ENCODE measurements around the gene GRWD1.
A peak's percentile ranks its signal among the peaks of the same experiment; 100 is the strongest.

GRWD1 gene

GRCh38 chr19:48492925-48493717 lies 47.3 kb downstream of the GRWD1 start:
- TF ChIP-seq, protein P1, sequence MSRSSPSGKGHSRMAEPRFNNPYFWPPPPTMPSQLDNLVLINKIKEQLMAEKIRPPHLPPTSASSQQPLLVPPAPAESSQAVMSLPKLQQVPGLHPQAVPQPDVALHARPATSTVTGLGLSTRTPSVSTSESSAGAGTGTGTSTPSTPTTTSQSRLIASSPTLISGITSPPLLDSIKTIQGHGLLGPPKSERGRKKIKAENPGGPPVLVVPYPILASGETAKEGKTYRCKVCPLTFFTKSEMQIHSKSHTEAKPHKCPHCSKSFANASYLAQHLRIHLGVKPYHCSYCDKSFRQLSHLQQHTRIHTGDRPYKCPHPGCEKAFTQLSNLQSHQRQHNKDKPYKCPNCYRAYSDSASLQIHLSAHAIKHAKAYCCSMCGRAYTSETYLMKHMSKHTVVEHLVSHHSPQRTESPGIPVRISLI (tag by site-specific recombination; IDR thresholded peaks at IDR 0.05), result no peak
- TF ChIP-seq MYNN (tag by site-specific recombination; IDR thresholded peaks at IDR 0.05; ENCODE audit: borderline replicate concordance) (no peak), ZNF843 (tag by site-specific recombination; IDR thresholded peaks at IDR 0.05) (no peak), ZXDB (tag by site-specific recombination; IDR thresholded peaks at IDR 0.05) (0 out of 2 replicates have a peak, but pooled peaks have one; percentile 17), ZBTB17 (tag by site-specific recombination; IDR thresholded peaks at IDR 0.05) (peak; percentile 95), KLF16 (tag by site-specific recombination; IDR thresholded peaks at IDR 0.05) (peak; percentile 83; the same call in 1 of the 2 replicates), IKZF3 (tag by site-specific recombination; IDR thresholded peaks at IDR 0.05) (peak; percentile 95), KLF1 (tag by site-specific recombination; IDR thresholded peaks at IDR 0.05) (peak; percentile 97), WT1 (tag by site-specific recombination; IDR thresholded peaks at IDR 0.05) (no peak), ZNF555 (tag by site-specific recombination; conservative IDR thresholded peaks at IDR 0.05) (no peak), GLI4 (tag by site-specific recombination; IDR thresholded peaks at IDR 0.05) (no peak), ZIC2 (tag by site-specific recombination; IDR thresholded peaks at IDR 0.05) (0 out of 2 replicates have a peak, but pooled peaks have one; percentile 12), ZNF133 (tag by site-specific recombination; IDR thresholded peaks at IDR 0.05) (no peak), ZBTB20 (tag by site-specific recombination; IDR thresholded peaks at IDR 0.05) (0 out of 2 replicates have a peak, but pooled peaks have one; percentile 30), SP3 (tag by site-specific recombination; IDR thresholded peaks at IDR 0.05) (peak; percentile 85), SP2 (tag by site-specific recombination; IDR thresholded peaks at IDR 0.05) (peak; percentile 83), ZEB2 (tag by site-specific recombination; IDR thresholded peaks at IDR 0.05) (0 out of 2 replicates have a peak, but pooled peaks have one; percentile 43), ZNF341 (tag by site-specific recombination; IDR thresholded peaks at IDR 0.05; ENCODE audit: low read depth) (peak; percentile 37; the same call in 1 of the 2 replicates), OSR2 (tag by site-specific recombination; IDR thresholded peaks at IDR 0.05) (no peak), KLF8 (tag by site-specific recombination; IDR thresholded peaks at IDR 0.05) (peak; percentile 93; the same call in 1 of the 2 replicates), SETDB1 (IDR thresholded peaks at IDR 0.05; ENCODE audit: insufficient read length, low read length) (no peak), HIC1 (tag by site-specific recombination; IDR thresholded peaks at IDR 0.05) (no peak), GLIS1 (tag by site-specific recombination; IDR thresholded peaks at IDR 0.05) (peak; percentile 29; the same call in 1 of the 2 replicates), ZNF311 (tag by site-specific recombination; IDR thresholded peaks at IDR 0.05; ENCODE audit: borderline replicate concordance) (no peak), BCL11B (tag by site-specific recombination; IDR thresholded peaks at IDR 0.05; ENCODE audit: low read depth) (0 out of 2 replicates have a peak, but pooled peaks have one; percentile 26)
- TF ChIP-seq, protein P2, sequence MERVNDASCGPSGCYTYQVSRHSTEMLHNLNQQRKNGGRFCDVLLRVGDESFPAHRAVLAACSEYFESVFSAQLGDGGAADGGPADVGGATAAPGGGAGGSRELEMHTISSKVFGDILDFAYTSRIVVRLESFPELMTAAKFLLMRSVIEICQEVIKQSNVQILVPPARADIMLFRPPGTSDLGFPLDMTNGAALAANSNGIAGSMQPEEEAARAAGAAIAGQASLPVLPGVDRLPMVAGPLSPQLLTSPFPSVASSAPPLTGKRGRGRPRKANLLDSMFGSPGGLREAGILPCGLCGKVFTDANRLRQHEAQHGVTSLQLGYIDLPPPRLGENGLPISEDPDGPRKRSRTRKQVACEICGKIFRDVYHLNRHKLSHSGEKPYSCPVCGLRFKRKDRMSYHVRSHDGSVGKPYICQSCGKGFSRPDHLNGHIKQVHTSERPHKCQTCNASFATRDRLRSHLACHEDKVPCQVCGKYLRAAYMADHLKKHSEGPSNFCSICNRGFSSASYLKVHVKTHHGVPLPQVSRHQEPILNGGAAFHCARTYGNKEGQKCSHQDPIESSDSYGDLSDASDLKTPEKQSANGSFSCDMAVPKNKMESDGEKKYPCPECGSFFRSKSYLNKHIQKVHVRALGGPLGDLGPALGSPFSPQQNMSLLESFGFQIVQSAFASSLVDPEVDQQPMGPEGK (tag by site-specific recombination; IDR thresholded peaks at IDR 0.05), result peak; percentile 56; the same call in 1 of the 2 replicates
- TF ChIP-seq, protein P3, sequence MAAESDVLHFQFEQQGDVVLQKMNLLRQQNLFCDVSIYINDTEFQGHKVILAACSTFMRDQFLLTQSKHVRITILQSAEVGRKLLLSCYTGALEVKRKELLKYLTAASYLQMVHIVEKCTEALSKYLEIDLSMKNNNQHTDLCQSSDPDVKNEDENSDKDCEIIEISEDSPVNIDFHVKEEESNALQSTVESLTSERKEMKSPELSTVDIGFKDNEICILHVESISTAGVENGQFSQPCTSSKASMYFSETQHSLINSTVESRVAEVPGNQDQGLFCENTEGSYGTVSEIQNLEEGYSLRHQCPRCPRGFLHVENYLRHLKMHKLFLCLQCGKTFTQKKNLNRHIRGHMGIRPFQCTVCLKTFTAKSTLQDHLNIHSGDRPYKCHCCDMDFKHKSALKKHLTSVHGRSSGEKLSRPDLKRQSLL (tag by site-specific recombination; IDR thresholded peaks at IDR 0.05), result peak; percentile 87
- TF ChIP-seq, protein P4, sequence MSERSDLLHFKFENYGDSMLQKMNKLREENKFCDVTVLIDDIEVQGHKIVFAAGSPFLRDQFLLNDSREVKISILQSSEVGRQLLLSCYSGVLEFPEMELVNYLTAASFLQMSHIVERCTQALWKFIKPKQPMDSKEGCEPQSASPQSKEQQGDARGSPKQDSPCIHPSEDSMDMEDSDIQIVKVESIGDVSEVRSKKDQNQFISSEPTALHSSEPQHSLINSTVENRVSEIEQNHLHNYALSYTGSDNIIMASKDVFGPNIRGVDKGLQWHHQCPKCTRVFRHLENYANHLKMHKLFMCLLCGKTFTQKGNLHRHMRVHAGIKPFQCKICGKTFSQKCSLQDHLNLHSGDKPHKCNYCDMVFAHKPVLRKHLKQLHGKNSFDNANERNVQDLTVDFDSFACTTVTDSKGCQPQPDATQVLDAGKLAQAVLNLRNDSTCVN (tag by site-specific recombination; optimal IDR thresholded peaks at IDR 0.05), result peak; percentile 31
- peak overlapping the region; percentile 23 for H3K4me3 ChIP-seq (ENCODE audit: low read depth, low read length)
- H3K9me3 ChIP-seq (ENCODE audit: control insufficient read depth, insufficient read depth, low read depth, low read length), result no peaks in the 10 kb centered on the region
- peaks cover 6% of the 10 kb centered on the region for H3K4me1 ChIP-seq (ENCODE audit: control insufficient read depth, insufficient read depth, low read length)
- ChIA-PET POLR2A (interaction anchor here (0.5 to 2.4 kb wide), 26 partner anchors 9 to 471 kb away, joined by 3 to 20 read pairs (median 6); partner anchors contain the start of genes GRWD1, KDELR1, RPL18 and SPHK2), CTCF (interaction anchor here (0.6 to 11.2 kb wide), 8 partner anchors 9 to 814 kb away, joined by 3 to 170 read pairs (median 3); partner anchors contain the start of gene KDELR1)
- no peaks in the 10 kb centered on the region for H3K36me3 ChIP-seq (ENCODE audit: control insufficient read depth in 2 of 2, insufficient read depth in 1 of 2, low read length in 2 of 2)
- no peak overlapping the region for H3K27ac ChIP-seq (ENCODE audit: extremely low read depth, low read depth, low read length)

Data from HEK293 (cell line).